Epithelial cell of esophagus (primary cell): ENCODE results near the gene FCHO1.

Experiments
- DNase-seq: peaks from one replicate; pipeline ENCODE4 v3.0.0; 2010; ENCODE audit warnings: low read depth
- H3K4me3 ChIP-seq: 2 replicates; pipeline ENCODE4 v1.5.1; 2011; ENCODE audit warnings: mild to moderate bottlenecking, low read length, control low read depth
- TF ChIP-seq, protein P1 (sequence below): IDR thresholded peaks from 2 replicates; pipeline ENCODE4 v1.5.1; 2011; ENCODE audit warnings: low read depth, mild to moderate bottlenecking, low read length, control low read depth, inconsistent platforms; ENCODE audit not compliant: insufficient read depth; ENCODE audit errors: missing control alignments

The FCHO1 gene

GRCh38 chr19:17830567-17831418 is 79.5 kb downstream of the FCHO1 start:
- DNase-seq, result peak; percentile 95
- TF ChIP-seq, protein P1, sequence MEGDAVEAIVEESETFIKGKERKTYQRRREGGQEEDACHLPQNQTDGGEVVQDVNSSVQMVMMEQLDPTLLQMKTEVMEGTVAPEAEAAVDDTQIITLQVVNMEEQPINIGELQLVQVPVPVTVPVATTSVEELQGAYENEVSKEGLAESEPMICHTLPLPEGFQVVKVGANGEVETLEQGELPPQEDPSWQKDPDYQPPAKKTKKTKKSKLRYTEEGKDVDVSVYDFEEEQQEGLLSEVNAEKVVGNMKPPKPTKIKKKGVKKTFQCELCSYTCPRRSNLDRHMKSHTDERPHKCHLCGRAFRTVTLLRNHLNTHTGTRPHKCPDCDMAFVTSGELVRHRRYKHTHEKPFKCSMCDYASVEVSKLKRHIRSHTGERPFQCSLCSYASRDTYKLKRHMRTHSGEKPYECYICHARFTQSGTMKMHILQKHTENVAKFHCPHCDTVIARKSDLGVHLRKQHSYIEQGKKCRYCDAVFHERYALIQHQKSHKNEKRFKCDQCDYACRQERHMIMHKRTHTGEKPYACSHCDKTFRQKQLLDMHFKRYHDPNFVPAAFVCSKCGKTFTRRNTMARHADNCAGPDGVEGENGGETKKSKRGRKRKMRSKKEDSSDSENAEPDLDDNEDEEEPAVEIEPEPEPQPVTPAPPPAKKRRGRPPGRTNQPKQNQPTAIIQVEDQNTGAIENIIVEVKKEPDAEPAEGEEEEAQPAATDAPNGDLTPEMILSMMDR, result no peak
- peak overlapping the region; percentile 59 for H3K4me3 ChIP-seq

GRCh38 chr19:17831419-17831888 is 80.2 kb downstream of the FCHO1 start:
- H3K4me3 ChIP-seq, result peak overlapping the region; percentile 44
- TF ChIP-seq, protein P1, result no peak
- no peak for DNase-seq

DNA sequence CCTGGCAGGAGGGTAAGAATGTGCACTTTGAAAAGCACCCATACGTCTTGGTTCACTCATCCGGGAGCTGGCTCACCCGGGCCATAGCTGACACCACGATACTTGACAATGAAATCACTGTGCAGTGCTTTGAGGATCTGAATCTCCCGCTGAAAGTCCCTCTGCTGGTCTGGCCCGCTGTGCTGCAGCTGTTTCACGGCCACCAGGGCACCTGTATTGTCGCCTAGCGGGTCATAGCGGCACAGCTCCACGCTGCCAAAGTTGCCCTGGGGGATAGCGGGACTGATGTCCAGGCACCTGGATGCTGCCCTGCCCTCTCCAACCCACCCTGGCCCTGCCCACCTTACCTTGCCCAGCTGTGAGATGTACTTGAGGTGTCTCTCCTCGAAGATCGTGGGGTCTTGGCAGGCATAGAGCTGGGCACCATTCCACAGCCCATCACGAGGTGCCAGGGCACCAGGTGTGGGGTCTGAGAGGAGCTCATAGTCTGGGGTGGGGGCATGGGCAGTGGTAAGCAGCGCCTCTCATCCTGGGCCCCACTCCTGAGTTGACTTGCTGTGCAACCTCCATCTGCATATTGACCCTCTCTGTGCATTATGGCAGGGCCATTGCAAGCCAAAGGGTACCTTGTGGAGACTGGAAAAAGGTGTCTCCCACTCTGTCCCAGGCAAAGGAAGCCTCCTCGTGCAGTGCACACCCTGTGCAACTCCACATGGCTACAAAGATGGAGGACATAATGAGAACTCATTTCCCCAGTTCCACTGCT is 81.3 kb downstream of the FCHO1 start:
- DNase-seq, result no peak
- TF ChIP-seq, protein P1, result no peak
- no peak overlapping the region for H3K4me3 ChIP-seq

DNA sequence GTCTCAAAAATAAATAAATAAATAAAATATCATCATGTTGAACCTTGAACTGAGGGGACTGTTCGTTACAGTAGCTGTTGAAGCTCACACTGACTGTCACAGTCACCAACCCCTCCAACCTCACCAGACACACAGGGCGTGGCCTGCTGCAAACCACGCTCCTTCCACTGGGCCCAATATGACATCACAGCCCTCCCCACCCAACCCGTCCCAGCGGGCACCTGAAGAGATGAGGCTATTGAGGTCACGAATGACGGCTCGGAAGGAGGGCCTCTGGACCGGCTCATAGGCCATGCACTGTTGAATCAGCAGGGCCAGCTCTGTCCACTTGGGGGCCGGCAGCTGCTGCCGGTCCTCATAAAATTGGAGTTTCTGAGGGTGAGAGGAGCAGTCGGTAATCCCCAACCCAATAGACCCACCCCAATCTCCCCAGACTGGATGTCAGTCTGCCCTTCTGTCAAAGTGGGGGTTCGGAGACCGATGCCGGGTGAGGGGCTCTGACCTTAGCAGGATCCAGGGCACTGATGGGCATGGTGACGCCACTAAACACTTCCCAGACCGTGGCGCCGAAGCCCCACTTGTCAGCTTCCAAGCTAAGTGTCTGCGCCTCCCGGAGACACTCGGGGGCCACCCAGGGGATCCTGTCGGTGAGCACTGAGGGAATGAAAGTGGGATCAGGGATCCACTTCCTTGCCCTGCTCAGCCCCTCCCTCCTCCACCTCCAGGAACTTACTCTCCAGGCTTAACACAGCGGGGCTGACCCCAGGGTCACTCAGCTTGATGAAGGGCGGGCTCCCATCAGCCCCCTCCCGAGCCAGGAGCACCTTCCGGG is 83.3 kb downstream of the FCHO1 start:
- H3K4me3 ChIP-seq, result no peak overlapping the region
- DNase-seq, result no peak
- TF ChIP-seq, protein P1, result no peak

GRCh38 chr19:17835182-17836006 is 84.1 kb downstream of the FCHO1 start:
- H3K4me3 ChIP-seq, result no peak overlapping the region
- DNase-seq, result no peak
- TF ChIP-seq, protein P1, result no peak

DNA sequence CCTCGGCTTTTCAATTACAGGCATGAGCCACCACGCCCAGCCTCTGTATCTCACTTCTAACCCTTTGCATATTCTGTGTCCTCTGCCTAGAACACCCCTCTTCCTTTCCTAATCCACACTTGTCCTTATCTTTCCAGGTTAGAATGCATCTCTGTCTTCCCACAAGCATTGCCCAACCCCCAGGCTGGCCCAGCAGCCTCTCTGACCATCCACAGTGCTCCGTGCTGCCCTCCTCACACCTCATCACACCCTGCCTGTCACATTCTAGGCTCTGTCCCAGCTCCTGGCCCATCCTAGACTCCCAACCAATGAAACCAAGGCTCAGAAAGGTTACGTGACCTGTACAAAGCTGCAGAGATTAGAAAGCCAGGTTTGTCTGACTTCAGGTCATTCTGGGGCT is 85.3 kb downstream of the FCHO1 start:
- H3K4me3 ChIP-seq, result no peak overlapping the region
- TF ChIP-seq, protein P1, result no peak
- DNase-seq, result no peak
